GM12864 (cell line): ENCODE results near the gene DCLK3.

Experiments
- DNase-seq: peaks from one replicate; pipeline ENCODE4 v3.0.0-alpha.2; 2011; ENCODE audit warnings: low read depth
- H3K4me3 ChIP-seq: 2 replicates; pipeline ENCODE4 v1.5.1; 2011; ENCODE audit warnings: mild to moderate bottlenecking, low read depth, low read length, control low read depth
- TF ChIP-seq, protein P1 (sequence below): IDR thresholded peaks from 2 replicates; pipeline ENCODE4 v1.5.1; 2011; ENCODE audit warnings: low read depth, mild to moderate bottlenecking, moderate library complexity, low read length, control low read depth, inconsistent platforms; ENCODE audit errors: missing control alignments

DCLK3 gene

DNA sequence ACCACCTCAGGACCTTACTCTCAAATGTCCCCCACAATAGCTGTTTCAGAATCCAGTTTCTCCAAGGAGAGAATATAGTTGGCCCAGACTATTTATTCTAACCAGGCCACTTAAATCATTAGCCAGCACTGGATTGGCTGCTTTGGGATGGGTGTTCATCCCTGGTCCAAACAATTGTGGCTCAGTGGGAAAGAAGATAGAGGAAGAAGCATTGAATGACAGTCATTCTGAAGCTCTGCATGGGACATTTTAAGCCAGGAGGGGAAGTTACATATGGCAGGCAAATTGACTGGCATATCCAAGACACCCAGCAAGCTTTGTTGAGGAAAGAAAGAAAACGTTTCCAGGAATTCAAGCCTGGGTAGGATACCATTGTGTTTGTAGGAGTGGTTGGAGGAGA lies 5.6 kb upstream of the DCLK3 start:
- DNase-seq, result no peak
- H3K4me3 ChIP-seq, result no peak overlapping the region
- TF ChIP-seq, protein P1, sequence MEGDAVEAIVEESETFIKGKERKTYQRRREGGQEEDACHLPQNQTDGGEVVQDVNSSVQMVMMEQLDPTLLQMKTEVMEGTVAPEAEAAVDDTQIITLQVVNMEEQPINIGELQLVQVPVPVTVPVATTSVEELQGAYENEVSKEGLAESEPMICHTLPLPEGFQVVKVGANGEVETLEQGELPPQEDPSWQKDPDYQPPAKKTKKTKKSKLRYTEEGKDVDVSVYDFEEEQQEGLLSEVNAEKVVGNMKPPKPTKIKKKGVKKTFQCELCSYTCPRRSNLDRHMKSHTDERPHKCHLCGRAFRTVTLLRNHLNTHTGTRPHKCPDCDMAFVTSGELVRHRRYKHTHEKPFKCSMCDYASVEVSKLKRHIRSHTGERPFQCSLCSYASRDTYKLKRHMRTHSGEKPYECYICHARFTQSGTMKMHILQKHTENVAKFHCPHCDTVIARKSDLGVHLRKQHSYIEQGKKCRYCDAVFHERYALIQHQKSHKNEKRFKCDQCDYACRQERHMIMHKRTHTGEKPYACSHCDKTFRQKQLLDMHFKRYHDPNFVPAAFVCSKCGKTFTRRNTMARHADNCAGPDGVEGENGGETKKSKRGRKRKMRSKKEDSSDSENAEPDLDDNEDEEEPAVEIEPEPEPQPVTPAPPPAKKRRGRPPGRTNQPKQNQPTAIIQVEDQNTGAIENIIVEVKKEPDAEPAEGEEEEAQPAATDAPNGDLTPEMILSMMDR, result no peak

DNA sequence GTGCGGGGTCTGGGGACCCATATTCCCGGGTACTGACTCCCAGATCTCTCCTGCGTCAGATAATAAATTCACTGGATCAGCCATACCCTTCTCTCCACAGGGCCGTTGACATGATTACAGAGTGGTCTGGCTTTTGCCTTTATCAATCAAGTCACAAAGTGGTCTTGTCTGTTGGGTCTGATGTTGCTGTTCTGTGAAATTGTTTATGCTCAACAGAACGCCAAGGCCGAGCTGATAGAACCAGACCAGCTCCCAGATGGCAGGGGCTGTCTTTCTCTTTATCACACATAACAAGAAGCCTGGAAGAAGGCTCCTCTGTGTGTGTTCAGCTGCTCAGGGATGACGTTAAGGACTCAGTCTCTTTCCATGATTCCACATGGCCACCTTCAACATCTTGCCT lies 751 bp upstream of the DCLK3 start:
- no peak overlapping the region for H3K4me3 ChIP-seq
- TF ChIP-seq, protein P1, result no peak
- DNase-seq, result no peak

DNA sequence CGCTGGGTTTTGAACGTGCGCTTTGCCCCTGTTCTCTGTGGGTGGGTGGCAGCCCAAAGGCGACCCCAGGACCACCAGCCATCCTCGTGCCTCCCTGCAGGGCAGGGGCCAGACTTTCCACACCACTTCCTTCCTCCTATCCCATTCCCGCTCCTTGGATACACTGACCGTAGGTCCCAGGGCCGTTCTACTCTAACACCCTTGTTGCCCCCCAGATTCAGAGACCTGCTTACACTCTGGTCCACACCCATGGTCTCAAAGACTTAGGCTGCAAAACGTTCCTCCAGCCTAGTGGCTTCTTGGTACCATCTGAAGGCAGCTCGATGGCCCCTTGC lies 318 bp upstream of the DCLK3 start:
- TF ChIP-seq, protein P1, result no peak
- no peak for DNase-seq
- H3K4me3 ChIP-seq, result no peak overlapping the region

DNA sequence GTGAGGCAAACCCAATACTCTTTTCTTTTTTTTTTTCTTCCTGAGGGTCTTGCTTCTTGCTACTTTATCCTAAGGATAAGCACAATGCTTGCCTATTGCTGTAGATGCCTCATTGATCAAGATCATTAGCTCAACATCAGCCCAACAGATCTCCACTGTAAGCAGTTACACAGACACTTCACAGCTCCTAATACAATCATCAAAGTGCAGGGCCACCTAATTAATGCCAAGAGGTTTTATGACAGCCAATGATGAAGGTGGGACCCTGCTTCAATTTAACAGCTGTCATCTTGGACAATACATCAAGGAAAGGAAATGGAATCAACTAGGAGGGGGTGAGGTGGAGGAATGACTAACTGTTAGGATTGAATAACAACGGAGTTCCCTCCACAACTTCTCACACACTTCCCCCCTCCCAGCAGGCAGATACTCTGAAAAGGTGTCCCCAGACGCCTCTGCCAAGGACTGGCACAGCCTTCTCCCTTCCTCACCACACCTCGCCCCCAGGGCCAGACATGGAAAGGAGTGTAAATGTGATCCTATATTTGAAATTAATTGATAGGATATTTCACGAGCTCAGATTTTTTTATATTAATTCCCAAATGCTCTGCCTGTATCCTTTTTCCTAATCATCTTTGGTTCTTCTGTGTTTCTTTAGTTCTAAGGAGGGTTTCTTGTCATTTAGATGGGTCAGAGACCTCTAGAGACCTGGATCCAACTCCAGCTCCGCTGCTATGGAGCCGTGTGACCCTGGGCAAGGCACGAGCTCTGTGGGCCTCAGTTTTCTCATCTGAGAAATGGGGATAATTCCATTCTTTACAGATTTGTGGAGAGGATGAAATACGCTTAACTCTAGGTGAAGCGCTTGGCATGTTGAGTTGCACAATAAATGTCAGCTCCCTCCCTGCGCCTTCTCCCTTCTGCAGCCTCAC lies 1.2 kb downstream of the DCLK3 start:
- no peak overlapping the region for H3K4me3 ChIP-seq
- TF ChIP-seq, protein P1, result no peak
- no peak for DNase-seq

DNA sequence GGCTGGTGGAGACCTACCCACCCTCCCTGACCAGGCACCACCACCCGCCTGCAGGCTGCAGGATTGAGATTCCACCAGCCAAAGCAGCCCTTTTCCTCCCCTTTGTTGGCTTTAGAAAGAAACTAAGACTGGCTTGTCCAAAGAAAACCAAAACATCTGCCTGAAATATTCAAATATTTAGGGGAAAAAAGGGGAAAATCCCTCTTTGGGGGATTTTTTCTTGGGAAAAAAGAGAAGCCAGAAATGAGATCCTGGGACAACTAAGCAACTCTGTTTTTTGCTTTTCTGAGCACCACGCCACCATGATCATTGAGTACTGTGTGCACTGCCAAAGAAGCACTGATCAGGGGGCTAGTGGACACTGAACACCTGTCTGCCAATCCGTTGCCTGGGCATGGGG lies 2.6 kb downstream of the DCLK3 start:
- no peak for DNase-seq
- no peak overlapping the region for H3K4me3 ChIP-seq
- TF ChIP-seq, protein P1, result no peak

DNA sequence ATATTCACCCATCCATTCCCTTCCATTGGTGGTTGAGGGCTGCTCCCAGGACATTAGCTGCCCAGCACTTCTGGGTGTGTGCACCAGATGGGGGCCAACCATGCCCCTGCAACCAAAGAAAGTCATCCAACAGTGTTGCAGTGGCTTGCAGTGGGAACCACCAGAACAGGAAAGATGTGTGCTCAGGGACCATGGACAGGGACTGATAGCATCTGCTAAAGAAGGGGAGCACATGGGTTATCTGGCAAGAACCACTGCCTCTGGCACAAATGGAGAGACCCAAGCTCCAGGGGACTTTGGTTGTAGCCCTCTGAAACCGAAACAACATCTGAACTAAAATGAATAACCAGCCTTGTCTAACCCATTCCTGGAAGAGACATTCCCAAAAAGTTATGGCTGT lies 8.1 kb downstream of the DCLK3 start:
- no peak for DNase-seq
- TF ChIP-seq, protein P1, result no peak
- no peak overlapping the region for H3K4me3 ChIP-seq

DNA sequence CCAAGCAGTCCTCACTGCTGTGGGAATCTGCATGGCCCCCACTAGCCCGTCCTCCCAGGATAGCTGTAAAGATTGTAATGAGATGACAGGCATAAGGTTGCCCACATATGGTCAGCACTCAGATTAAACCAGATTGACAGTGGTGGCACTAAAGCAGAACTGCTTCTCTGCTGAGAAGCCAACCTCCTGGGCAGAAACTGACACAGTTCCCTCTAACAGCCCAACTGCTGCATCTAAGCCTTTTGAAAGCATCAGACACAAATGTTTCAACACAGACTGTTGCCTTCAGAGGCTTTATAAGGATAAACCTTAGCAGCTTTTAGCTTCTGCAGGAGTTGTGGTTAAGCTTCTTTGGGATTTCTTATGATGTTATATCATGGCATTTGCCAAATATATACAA lies 13.0 kb downstream of the DCLK3 start:
- H3K4me3 ChIP-seq, result no peak overlapping the region
- TF ChIP-seq, protein P1, result no peak
- no peak for DNase-seq
